CD4-positive, CD25-positive, alpha-beta regulatory T cell (primary cell): ENCODE results near the gene SCN8A. TPM values are rescaled to one million over a fixed set of nuclear protein-coding genes. Genes with fewer than 3 reads are reported as not detected.

Experiments used
- ATAC-seq, 2 donors: fragments of 150-1000 bp; cut with Tn5 transposase; one replicate each; pipeline ENCODE4 v1.10.0; 2021; ENCODE audit warnings: low read depth in 2 of 2, moderate number of reproducible peaks in 2 of 2, moderate library complexity in 1 of 2
- DNase-seq, 3 donors: peaks; one replicate each; pipeline versions ENCODE4 v3.0.0 to v3.0.0-alpha.2; 2012 to 2022; ENCODE audit warnings: mixed read lengths in 1 of 3
- H3K27ac ChIP-seq: one replicate; pipeline ENCODE4 v1.7.0; 2013; ENCODE audit warnings: mild to moderate bottlenecking, low read length; ENCODE audit not compliant: insufficient read depth, poor library complexity, severe bottlenecking
- H3K27me3 ChIP-seq: one replicate; pipeline ENCODE4 v1.7.0; 2013; ENCODE audit warnings: low read length; ENCODE audit not compliant: control insufficient read depth, insufficient read depth
- H3K36me3 ChIP-seq: one replicate; pipeline ENCODE4 v1.7.0; 2013; ENCODE audit warnings: mild to moderate bottlenecking, low read length, moderate library complexity; ENCODE audit not compliant: control insufficient read depth, insufficient read depth
- H3K4me1 ChIP-seq: 2 replicates; pipeline ENCODE4 v1.7.0; 2013; ENCODE audit warnings: mild to moderate bottlenecking, low read length; ENCODE audit not compliant: insufficient read depth, control insufficient read depth, poor library complexity, severe bottlenecking
- H3K4me3 ChIP-seq: one replicate; pipeline ENCODE4 v1.7.0; 2013; ENCODE audit warnings: low read depth, mild to moderate bottlenecking, low read length, moderate library complexity
- H3K9me3 ChIP-seq, 2 experiments: 1 replicate in 1 of 2; 2 replicates in 1 of 2; pipeline ENCODE4 v1.7.0; 2013; ENCODE audit warnings: low read length in 2 of 2, mild to moderate bottlenecking in 1 of 2, moderate library complexity in 1 of 2; ENCODE audit not compliant: control insufficient read depth in 2 of 2
- H3K27ac Mint-ChIP-seq, 3 donors: one replicate each; pipeline ENCODE4 v1.8.0; 2020 to 2022; ENCODE audit warnings: mild to moderate bottlenecking in 3 of 3, mixed read lengths in 3 of 3, moderate library complexity in 2 of 3
- H3K27me3 Mint-ChIP-seq: one replicate; pipeline ENCODE4 v1.8.0; 2022; ENCODE audit warnings: mild to moderate bottlenecking, mixed read lengths
- H3K36me3 Mint-ChIP-seq: one replicate; pipeline ENCODE4 v1.8.0; 2020; ENCODE audit warnings: mixed read lengths
- H3K4me1 Mint-ChIP-seq, 4 donors: one replicate each; pipeline ENCODE4 v1.8.0; 2020 to 2022; ENCODE audit warnings: mixed read lengths in 4 of 4, mild to moderate bottlenecking in 1 of 4
- H3K4me3 Mint-ChIP-seq, 4 donors: one replicate each; pipeline ENCODE4 v1.8.0; 2020 to 2022; ENCODE audit warnings: mild to moderate bottlenecking in 4 of 4, mixed read lengths in 4 of 4, moderate library complexity in 3 of 4
- H3K9me3 Mint-ChIP-seq, 7 donors: one replicate each; pipeline ENCODE4 v1.8.0; 2020 to 2022; ENCODE audit warnings: mixed read lengths in 7 of 7, mild to moderate bottlenecking in 3 of 7, moderate library complexity in 2 of 7
- polyA plus RNA-seq, 4 donors: library from polyadenylated mRNA; unstranded; fragments of 300-500 nt; fragmentation: Illumina TruSeq; gene quantifications; one replicate each; pipeline ENCODE4 v1.2.3, GENCODE V29; 2021
- total RNA-seq: library from RNA; stranded (reverse); gene quantifications from one replicate; pipeline ENCODE4 v1.2.3, GENCODE V29; 2022

Gene SCN8A
- total and polyA plus RNA-seq, 5 donors from 2014 or later, result 0.30 to 1.1 (median 0.61) TPM

DNA sequence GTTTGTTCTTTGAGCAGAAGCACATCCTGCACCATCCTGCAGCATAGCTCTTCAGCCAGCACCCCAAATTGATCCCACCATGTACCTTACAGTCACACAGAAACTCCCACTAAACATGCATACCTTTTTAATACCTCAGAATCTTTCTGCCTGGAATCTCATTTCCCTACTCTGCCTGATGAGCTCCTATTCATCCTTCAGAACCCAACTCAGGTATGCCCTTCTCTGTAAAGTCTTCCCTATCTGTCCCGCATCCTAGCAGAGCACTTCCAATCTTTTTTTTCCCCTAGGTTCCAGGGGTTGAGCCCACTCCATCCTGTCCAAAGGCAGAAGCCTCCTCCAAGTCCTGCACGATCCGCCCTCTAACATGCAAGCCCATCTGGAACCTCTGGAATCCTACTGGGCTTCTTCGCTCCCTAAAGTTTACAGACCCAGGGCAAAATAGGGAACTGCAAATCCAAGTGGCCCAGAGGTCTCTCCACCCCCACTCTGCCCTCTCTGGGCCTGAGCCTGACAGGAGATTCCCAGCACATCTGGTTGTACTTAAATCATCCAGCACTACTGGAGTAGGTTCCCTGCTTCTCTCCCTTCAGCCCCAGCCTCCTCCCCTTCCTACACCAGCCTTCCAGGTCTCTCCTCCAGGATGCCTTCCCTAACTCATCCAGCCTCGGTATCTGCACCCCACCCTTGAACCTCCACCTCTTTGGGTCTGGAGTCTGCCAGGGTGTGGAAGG, 261.5 kb downstream of the SCN8A start:
- Mint-ChIP-seq H3K9me3 (no peaks in the 10 kb centered on the region), H3K4me3 (peak overlapping the region in 1 of 4 donors; percentile 73), H3K27me3 (peaks cover 51% of the 10 kb centered on the region), H3K4me1 (peaks cover 0 to 9% (median 0%) of the 10 kb centered on the region in 4 donors), H3K36me3 (no peaks in the 10 kb centered on the region), H3K27ac (no peak overlapping the region)
- ATAC-seq (no peak), DNase-seq (no peak)
- Histone ChIP-seq H3K4me1 (peaks cover 8% of the 10 kb centered on the region), H3K9me3 (no peaks in the 10 kb centered on the region), H3K4me3 (no peak overlapping the region), H3K36me3 (no peaks in the 10 kb centered on the region), H3K27ac (no peak overlapping the region), H3K27me3 (no peaks in the 10 kb centered on the region)

DNA sequence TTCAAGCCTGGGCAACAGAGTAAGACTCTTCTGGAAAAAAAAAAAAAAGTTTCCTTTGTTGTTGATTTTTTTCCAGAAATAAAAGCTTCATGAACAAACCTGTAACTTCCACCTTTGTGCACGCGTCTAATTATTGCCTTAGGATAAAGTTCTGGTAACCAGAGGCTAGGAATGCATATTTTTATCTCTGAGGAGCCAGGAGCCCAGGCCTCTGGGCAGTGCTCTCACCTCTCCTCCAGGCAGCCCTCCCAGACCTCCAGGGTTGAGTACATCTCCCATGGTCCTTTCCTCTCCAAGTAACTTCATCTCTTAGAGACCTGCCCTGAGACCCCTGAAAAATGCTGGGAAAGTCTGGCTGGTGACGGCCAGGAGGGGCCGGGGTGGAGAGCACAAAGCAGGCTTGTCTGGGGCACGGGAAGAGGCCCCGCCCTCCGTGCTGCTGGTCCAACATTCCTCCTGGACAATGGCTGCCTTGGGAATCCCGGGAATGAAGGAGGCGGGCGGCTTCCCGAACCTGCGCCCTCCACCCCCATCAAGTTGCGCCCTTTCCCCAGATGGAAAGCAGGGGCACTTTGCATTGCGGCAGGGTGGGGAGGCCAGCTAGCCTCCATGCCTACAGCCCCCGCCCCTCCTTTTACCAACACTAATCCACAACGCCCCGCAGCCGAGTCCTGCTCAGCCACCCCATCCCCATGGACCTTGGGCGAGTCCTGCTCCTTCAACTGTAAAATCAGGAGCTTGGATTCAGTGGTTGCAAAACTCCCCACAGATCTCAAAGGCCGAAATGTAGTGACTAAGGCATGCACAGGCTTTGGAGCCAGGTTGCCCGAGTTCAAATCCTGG, 264.8 kb downstream of the SCN8A start:
- ATAC-seq, result no peak
- Mint-ChIP-seq H3K36me3 (no peaks in the 10 kb centered on the region), H3K9me3 (no peaks in the 10 kb centered on the region), H3K4me1 (peaks cover 0 to 6% (median 0%) of the 10 kb centered on the region in 4 donors), H3K27ac (no peak overlapping the region), H3K27me3 (peaks cover 47% of the 10 kb centered on the region), H3K4me3 (no peak overlapping the region)
- Histone ChIP-seq H3K4me3 (no peak overlapping the region), H3K36me3 (no peaks in the 10 kb centered on the region), H3K4me1 (no peaks in the 10 kb centered on the region), H3K27me3 (no peaks in the 10 kb centered on the region), H3K27ac (no peak overlapping the region), H3K9me3 (no peaks in the 10 kb centered on the region)
- no peak for DNase-seq

DNA sequence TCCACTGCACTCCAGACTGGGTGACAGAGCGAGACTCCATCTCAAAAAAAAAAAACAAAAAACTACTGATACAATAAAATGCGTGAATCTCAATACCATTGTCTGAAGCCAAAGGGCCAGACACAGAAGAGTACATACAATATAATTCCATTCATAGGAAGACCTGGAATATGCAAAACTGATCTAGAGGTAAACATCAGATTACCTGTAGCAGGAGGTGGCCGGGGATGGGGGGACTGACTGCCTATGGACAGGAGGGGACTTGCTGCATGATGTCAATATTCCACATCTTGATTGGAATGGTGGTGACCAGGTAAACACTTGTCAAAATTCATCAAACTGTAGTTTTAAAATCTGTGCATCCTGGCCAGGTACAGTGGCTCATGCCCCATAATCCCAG, 270.0 kb downstream of the SCN8A start:
- Histone ChIP-seq H3K27ac (no peak overlapping the region), H3K27me3 (peaks cover 11% of the 10 kb centered on the region), H3K4me3 (no peak overlapping the region), H3K4me1 (peaks cover 6% of the 10 kb centered on the region), H3K9me3 (no peaks in the 10 kb centered on the region), H3K36me3 (no peaks in the 10 kb centered on the region)
- H3K4me1 Mint-ChIP-seq, result peaks cover 0 to 10% (median 2%) of the 10 kb centered on the region in 4 donors
- no peak overlapping the region for H3K27ac Mint-ChIP-seq
- peaks cover 52% of the 10 kb centered on the region for H3K27me3 Mint-ChIP-seq
- H3K36me3 Mint-ChIP-seq, result no peaks in the 10 kb centered on the region
- H3K4me3 Mint-ChIP-seq, result no peak overlapping the region
- no peaks in the 10 kb centered on the region for H3K9me3 Mint-ChIP-seq
- no peak for ATAC-seq
- DNase-seq, result no peak

Other genes with a start within 250 kb of the SCN8A start
- gene CELA1, start 244.6 kb upstream of the SCN8A start, total RNA-seq, result not detected
- 1 to 10 TPM in 3 of 4 donors, under 1 TPM in 1; 0.25 to 2.0 (median 1.4) TPM for gene CELA1, start 244.6 kb upstream of the SCN8A start, polyA plus RNA-seq
- gene GALNT6, start 199.8 kb upstream of the SCN8A start, total RNA-seq, result 19.5 TPM
- gene GALNT6, start 199.8 kb upstream of the SCN8A start, polyA plus RNA-seq, result 1 to 10 TPM; 2.3 to 4.8 (median 2.7) TPM
- 3.5 TPM for gene SLC4A8, start 166.4 kb upstream of the SCN8A start, total RNA-seq
- gene SLC4A8, start 166.4 kb upstream of the SCN8A start, polyA plus RNA-seq, result 1 to 10 TPM in 1 of 4 donors, under 1 TPM in 2, not detected in 1; 0.16 to 1.4 (median 0.57) TPM